Cortex of kidney (tissue), 1 donor: ENCODE results near the gene EIF4G2.

Experiments
- DNase-seq: peaks from one replicate; lab custom pipeline; 2025; lab: John Stamatoyannopoulos, UW

The EIF4G2 gene

DNA sequence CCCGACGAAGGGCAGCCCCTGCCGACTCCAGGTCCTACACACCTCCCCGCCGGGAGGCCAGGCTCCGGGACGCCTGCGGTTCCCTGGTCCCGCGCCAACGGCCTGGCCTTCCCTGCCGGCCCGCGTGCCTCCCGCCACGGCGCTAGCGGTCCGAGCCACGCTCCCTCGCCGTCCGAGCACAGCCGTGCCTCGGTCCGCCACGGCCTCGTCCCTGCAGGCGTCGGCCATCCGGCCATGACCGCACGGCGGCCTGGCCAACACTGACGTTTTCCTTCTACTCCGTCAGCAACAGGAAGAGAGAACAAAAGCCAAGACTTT lies 532 bp downstream of the EIF4G2 start:
- DNase-seq, result no peak

- no peak for DNase-seq
Measured at GRCh38 chr11:10807493-10808234, 1.1 kb downstream of the EIF4G2 start.

DNA sequence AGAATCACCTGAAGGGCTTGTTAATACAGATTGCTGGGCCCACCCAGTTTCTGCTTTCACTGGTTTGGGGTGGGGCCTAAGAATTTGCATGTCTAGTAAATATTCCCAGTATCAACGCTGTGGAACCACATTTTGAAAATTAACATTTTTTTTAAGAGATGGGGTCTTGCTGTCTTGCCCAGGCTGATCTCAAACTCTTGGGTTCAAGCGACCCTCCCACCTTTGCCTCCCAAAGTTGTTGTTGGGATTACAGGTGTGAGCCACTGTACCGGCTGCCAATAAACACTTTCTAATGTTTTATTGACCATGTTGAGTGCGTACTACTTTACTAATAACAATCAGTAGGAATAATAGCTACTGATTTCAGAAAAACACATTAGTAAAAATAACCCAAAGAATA lies 2.5 kb downstream of the EIF4G2 start:
- no peak for DNase-seq

GRCh38 chr11:10805741-10806140 lies 3.0 kb downstream of the EIF4G2 start:
- DNase-seq, result no peak

DNA sequence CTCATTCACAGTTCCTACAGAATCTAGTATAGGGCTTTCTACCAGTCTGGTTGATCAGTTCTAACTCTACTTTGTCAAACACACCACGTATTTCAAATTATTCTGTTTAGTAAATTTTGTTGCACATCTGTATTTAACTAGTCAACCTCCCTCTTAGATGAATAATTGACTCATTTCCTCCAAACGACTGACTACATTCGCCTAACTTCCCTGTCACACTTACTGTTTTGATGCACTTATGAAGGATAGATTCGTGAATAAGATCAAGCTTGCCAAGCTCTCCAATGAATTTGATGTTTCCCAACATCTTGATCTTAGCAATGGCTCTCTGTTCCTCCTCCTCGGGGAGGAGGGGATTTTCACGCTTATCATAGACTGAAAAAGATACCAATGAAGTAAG lies 5.0 kb downstream of the EIF4G2 start:
- DNase-seq, result no peak

GRCh38 chr11:10800292-10800691 lies 8.4 kb downstream of the EIF4G2 start:
- no peak for DNase-seq

GRCh38 chr11:10798330-10798928 lies 10.3 kb downstream of the EIF4G2 start:
- DNase-seq, result no peak

DNA sequence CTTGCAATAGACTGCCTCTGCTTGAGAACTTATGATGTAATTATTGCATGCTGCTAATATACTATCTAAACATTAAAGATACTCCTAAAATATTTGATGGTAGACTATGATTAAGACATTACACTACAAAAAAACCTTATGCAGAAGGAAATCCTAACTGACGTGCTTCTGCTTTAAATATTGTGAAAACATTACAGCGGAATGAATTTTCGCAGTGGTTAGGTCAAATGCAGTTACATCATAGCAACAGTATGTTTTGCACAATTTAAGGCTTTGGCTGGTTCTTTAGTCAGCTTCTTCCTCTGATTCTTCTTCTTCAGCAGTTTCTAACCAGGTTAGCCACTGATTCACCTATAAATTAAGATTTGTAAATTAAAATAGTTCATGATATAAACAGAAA lies 11.2 kb downstream of the EIF4G2 start:
- DNase-seq, result no peak

DNA sequence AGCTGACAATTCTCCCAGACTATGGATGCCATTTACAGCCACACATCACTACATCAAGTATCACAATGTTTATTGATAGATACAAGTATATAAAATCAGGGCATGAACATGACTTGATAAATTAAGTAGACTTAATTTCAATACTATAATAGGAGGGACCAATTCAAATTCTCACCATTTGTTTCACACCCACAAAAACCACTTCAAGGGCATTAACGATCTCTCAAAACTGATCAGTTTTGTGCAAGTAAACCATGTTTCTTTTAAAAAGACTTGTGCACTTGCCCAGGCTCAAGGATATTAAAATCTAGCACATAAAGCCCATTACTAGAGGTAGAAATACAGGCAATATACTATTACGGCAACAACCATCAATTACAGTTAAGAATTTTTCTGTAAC lies 11.7 kb downstream of the EIF4G2 start:
- DNase-seq, result no peak

- DNase-seq, result no peak
Measured at GRCh38 chr11:10796191-10796590, 12.5 kb downstream of the EIF4G2 start.

- no peak for DNase-seq
Measured at GRCh38 chr11:10793470-10794255, 15.1 kb downstream of the EIF4G2 start.

DNA sequence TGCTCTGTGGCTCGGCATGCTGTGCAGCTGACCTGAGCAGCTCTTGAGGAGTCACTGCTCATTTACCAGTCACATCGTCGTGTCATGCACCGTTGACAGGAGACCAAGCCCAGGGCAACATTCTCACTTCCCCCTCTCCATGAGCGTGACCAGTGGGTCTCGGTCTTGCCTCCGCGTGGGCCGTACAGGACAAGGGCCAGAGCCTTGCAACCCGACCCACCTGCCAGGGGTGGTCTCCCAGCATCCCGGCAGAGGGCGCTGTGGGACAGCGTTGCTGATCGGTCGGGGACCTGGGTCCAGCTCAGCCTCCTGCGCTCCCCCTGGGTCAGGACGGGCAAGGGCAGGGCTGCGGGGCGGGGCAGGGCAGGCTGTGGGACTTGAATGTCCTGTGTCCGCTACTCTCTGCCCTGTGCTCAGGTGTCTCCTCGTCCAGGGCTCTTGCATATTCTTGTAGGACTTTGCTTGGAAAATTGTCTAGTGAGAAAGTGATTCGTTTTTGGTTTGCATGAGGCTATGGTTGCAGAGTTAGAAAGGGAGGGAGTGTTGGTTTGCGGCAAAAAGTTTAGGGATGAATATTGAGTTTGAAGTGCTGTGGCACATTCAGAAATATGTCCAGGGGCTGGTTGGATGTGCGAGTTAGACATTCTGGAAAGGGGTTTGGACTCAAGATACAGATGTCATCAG lies 16.2 kb downstream of the EIF4G2 start:
- DNase-seq, result no peak

GRCh38 chr11:10786451-10786850 lies 22.3 kb downstream of the EIF4G2 start:
- DNase-seq, result no peak

DNA sequence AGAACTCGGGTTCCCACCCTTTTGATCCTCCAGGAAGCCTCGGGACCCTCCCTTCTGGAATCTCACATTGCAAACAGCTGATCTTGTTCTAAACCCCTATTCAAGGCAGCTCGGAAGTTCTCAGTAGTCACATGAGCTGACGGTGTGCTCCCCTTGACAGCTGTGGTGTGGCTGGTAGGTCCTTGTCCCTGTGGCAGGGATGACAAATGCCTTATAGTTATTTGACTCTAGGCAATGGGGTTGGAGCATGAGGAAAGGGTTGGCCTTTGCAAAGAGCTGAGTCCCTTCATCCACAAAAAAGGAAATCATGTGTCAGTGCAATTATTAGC lies 23.6 kb downstream of the EIF4G2 start:
- DNase-seq, result no peak

DNA sequence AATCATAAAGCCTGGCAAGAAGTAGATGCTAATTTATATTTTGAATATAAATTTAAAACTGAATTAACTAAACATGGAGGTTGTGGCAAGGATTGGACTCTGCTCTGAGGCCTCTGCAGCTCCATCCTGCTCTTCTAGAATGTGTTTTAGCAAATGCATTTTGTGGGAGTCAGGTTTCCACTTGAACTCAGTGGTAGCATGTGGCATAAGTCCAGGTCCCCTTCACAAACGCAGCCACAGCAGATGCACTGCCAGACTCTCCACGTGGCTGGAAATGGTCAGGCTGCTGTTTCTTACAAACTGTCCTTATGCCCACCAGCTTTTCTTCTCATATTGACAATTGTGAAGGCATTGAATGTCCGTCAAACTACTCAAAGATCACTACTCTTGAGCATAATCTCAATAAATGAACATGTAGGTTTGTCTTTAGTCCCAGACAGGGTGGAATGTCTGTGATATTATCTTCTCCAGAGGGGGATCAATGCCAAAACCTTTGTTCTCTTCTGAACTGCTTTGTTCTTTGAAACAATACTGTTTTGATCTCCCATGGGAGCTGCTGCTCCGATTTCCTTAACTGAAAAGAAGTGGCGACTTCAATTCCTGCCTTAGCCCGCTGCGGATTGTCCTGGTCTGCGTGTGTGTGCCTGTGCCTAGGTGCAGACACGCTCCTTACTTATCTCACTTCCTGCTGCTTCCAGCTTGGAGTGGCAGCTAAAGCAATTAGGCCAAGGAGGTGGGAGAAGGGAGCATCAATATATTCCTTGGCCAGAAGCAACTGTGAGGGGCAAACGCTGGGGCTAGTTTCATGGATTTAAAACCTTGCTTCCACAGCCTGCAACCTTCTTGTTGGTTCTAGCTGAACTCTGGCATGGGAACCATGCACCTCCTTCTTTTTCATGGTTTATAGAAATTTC lies 24.2 kb downstream of the EIF4G2 start:
- no peak for DNase-seq

DNA sequence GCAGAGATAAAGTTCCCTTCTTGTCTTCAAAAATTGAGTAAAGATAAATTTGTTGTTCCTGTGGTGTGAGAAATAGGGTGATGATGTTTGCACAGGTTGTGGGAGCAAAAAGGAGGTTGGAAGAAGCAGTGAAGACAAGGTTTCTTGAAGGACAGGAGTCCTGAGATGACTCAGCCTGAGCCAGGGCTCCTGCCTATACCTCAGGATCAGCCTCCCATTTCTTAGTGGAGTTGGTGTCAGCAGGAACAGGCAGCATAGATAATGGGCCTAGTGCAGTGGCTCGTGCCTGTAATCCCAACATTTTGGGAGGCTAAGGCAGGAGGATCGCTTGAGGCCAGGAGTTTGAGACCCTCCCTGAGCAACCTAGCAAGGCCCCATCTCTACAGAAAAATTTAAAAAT lies 28.7 kb downstream of the EIF4G2 start:
- DNase-seq, result no peak

GRCh38 chr11:10779086-10779485 lies 29.6 kb downstream of the EIF4G2 start:
- DNase-seq, result no peak

DNA sequence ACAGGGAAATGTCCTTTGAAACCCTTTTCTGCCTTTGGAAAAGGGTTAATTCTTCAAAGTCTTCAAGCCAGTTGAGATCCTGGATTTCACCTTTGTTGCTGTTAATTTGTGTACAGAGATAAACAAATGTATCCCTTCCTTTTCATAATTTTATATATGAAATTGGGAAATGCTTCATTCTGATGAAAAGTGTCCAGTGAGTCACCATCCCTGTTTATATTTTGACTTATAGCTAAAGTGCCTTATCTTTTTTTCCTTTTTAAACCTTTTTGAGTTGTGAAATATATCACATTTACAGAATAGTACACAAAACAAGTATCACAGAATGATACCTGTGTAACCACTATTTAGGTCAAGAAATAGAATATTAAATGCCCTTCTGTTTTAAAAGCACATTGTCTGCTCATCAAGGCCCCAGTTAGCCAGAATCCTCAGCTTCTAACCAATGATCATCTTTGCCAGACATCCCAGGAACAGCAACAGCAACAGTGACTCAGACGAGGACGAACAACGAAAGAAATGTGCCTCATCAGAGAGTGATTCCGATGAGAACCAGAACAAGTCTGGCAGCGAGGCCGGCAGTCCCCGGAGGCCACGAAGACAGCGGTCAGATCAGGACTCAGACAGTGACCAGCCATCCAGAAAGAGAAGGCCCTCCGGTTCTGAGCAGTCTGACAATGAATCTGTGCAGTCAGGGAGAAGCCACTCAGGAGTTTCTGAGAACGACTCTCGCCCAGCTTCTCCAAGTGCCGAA lies 30.3 kb downstream of the EIF4G2 start:
- no peak for DNase-seq

- DNase-seq, result no peak
Measured at GRCh38 chr11:10777806-10778205, 30.9 kb downstream of the EIF4G2 start.

GRCh38 chr11:10777393-10777793 lies 31.3 kb downstream of the EIF4G2 start:
- no peak for DNase-seq

- DNase-seq, result no peak
Measured at GRCh38 chr11:10774811-10775210, 33.9 kb downstream of the EIF4G2 start.
